Thyroid gland (tissue), 4 donors: ENCODE measurements around the gene TNS4. TPM values are rescaled to one million over a fixed set of nuclear protein-coding genes. Genes with fewer than 3 reads are reported as not detected.

ENCODE experiments used
- DNase-seq, 2 donors: peaks; one replicate each; pipeline ENCODE4 v3.0.0-alpha.2; 2019
- H3K27ac ChIP-seq, 3 donors: fragments of 200-600 bp; sonication (generic); 1 replicate in 2 of 3; 2 replicates in 1 of 3; pipeline ENCODE4 v1.5.1; 2016 to 2019; ENCODE audit warnings: mild to moderate bottlenecking in 1 of 3, moderate library complexity in 1 of 3
- H3K27me3 ChIP-seq: fragments of 200-600 bp; sonication (generic); one replicate; pipeline ENCODE4 v1.5.1; 2019
- H3K36me3 ChIP-seq, 2 donors: fragments of 200-600 bp; sonication (generic); one replicate each; pipeline ENCODE4 v1.5.1; 2016 to 2019
- H3K4me1 ChIP-seq, 2 donors: fragments of 200-600 bp; sonication (generic); one replicate each; pipeline ENCODE4 v1.5.1; 2017 to 2019
- H3K4me3 ChIP-seq, 3 donors: fragments of 200-600 bp; sonication (generic); replicated peaks in 1 of 3; 1 replicate in 2 of 3; 2 replicates in 1 of 3; pipeline ENCODE4 v1.5.1; 2016; ENCODE audit warnings: mild to moderate bottlenecking in 1 of 3
- H3K9me3 ChIP-seq: fragments of 200-600 bp; sonication (generic); one replicate; pipeline ENCODE4 v1.5.1; 2017
- POLR2A ChIP-seq, 2 donors: fragments of 450-650 bp; IDR thresholded peaks; one replicate each; pipeline ENCODE4 v1.6.1; 2017; ENCODE audit warnings: antibody characterized with exemption in 2 of 2, mild to moderate bottlenecking in 2 of 2, moderate library complexity in 1 of 2
- WGBS, 2 donors: methylation state at CpG; one replicate each; pipeline ENCODE4 v1.1.5; 2017; 5-methylcytosine and 5-hydroxymethylcytosine counted together
- intact Hi-C: fragments of 100-400 bp; cut with DNase I; formaldehyde crosslinking; loops from one replicate; pipeline ENCODE4 v1.15.1; 2023
- total RNA-seq, 4 donors: library from RNA; depleted of rRNA; stranded (reverse); fragments of >200 nt; gene quantifications; one replicate each; pipeline ENCODE4 v1.2.3, GENCODE V29; 2016
- TF ChIP-seq, protein P1 (sequence below), 6 experiments: fragments of 200-600 bp in 3 of 6; fragments of 450-650 bp in 3 of 6; sonication (generic) in 3 of 6; IDR thresholded peaks; one replicate each; pipeline ENCODE4 v1.5.1; 2016 to 2019; ENCODE audit warnings: antibody characterized with exemption in 6 of 6, mild to moderate bottlenecking in 2 of 6, inconsistent platforms in 1 of 6, moderate library complexity in 1 of 6

Gene TNS4
- total RNA-seq, 4 donors from 2014 or later: 5.4 to 24.7 (median 16.2) TPM

DNA sequence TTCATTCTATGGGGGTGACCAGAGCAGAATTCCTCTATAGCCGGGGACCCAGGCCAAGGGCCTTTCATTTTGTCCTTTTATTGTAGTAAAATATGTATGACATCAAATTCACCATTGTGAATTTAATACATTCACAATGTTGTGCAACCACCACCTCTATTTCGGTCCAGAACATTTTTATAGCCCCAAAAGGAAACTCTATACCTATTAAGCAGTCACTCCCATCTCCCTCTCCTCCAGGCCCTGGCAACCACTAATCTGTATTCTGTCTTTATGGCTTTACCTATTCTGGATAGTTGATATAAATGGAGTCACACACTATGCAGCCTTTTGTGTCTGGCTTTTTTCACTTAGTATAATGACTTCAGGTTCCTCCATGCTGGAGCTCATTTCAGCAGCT is 9.7 kb upstream of the TNS4 start:
- Histone ChIP-seq H3K27ac (peak overlapping the region; percentile 82 to 97 (median 90)), H3K4me1 (peaks cover 13 to 23% of the 10 kb centered on the region in 2 donors), H3K27me3 (no peaks in the 10 kb centered on the region), H3K36me3 (no peaks in the 10 kb centered on the region), H3K4me3 (no peak overlapping the region), H3K9me3 (no peaks in the 10 kb centered on the region)
- no peak for TF ChIP-seq POLR2A (IDR thresholded peaks at IDR 0.05)
- TF ChIP-seq, protein P1, sequence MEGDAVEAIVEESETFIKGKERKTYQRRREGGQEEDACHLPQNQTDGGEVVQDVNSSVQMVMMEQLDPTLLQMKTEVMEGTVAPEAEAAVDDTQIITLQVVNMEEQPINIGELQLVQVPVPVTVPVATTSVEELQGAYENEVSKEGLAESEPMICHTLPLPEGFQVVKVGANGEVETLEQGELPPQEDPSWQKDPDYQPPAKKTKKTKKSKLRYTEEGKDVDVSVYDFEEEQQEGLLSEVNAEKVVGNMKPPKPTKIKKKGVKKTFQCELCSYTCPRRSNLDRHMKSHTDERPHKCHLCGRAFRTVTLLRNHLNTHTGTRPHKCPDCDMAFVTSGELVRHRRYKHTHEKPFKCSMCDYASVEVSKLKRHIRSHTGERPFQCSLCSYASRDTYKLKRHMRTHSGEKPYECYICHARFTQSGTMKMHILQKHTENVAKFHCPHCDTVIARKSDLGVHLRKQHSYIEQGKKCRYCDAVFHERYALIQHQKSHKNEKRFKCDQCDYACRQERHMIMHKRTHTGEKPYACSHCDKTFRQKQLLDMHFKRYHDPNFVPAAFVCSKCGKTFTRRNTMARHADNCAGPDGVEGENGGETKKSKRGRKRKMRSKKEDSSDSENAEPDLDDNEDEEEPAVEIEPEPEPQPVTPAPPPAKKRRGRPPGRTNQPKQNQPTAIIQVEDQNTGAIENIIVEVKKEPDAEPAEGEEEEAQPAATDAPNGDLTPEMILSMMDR (IDR thresholded peaks at IDR 0.05): no peak
- intact Hi-C loops: no loop called here
- WGBS, 2 donors: 92 to 93% methylated on average over 2 of the region's 2 CpGs
- DNase-seq: no peak

DNA sequence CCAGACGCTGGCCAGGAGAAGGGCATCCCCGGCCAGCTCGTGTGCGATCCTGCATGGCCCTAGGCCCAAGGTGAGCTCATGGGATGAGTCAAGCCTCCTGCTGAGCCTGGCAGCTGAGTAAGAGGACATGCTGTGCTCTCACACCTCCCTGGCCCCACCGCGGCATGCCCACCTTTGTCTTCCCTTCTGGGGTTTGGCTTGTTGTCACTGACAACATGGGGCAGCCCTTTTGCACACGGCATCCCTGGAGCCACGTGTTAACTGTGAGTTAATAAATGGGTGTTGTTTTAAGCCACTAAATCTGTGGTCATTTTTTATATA is 8.9 kb upstream of the TNS4 start:
- 66 to 71% methylated on average over 4 of the region's 8 CpGs for WGBS, 2 donors
- DNase-seq: no peak

DNA sequence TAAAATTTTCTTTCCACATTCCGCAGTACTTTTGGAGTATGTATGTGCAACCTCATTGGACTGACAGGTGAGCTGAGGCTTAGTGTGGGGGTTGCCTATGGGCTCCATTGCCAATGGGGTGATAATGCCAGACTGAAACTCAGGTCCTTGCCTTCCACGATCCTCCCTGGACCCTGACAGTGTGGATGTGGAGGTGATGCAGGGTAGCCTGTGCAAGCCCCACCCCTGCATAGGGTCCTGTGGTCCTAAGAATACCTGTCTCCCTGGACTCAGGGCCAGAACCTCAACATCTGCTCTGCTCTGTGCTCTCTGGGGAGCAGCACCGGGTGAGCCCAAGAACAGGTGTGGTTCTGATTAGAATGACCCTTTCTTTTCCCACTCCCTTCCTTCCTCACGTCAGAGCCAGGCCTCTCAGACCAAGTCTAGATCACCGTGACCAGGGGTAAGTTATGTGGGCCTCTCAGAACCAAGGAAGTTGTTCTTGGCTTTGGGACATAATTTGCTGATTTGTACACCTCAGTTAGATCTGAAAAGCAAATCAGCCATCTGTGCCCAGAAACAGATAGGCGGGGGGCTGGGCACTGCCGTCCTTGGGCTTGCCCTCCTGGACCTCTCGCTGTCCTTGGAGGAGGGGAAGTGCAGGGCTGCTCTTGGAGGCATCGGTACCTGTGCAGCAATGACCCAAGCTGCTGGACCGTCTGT is 8.4 kb upstream of the TNS4 start:
- no peaks in the 10 kb centered on the region for H3K27me3 ChIP-seq
- peak; percentile 90 to 94 for DNase-seq
- WGBS, 2 donors: 30 to 59% methylated on average over 5 to 9 of the region's 10 CpGs
- intact Hi-C loops: no loop called here
- H3K4me3 ChIP-seq: no peak overlapping the region
- H3K27ac ChIP-seq: peak overlapping the region; percentile 82 to 97 (median 90)
- H3K9me3 ChIP-seq: no peaks in the 10 kb centered on the region
- TF ChIP-seq, protein P1 (IDR thresholded peaks at IDR 0.05): no peak
- peak in 1 of 2 donors; percentile 58 for TF ChIP-seq POLR2A (IDR thresholded peaks at IDR 0.05)
- peaks cover 13 to 23% of the 10 kb centered on the region in 2 donors for H3K4me1 ChIP-seq
- no peaks in the 10 kb centered on the region for H3K36me3 ChIP-seq

More for the DNA sequence above, 8.9 kb upstream of the TNS4 start:
- no peaks in the 10 kb centered on the region for H3K27me3 ChIP-seq
- no peak overlapping the region for H3K4me3 ChIP-seq
- no peaks in the 10 kb centered on the region for H3K36me3 ChIP-seq
- peaks cover 13 to 23% of the 10 kb centered on the region in 2 donors for H3K4me1 ChIP-seq
- TF ChIP-seq POLR2A (IDR thresholded peaks at IDR 0.05): no peak
- TF ChIP-seq, protein P1 (IDR thresholded peaks at IDR 0.05): no peak
- no peaks in the 10 kb centered on the region for H3K9me3 ChIP-seq
- intact Hi-C loops: no loop called here
- peak overlapping the region; percentile 82 to 97 (median 90) for H3K27ac ChIP-seq

DNA sequence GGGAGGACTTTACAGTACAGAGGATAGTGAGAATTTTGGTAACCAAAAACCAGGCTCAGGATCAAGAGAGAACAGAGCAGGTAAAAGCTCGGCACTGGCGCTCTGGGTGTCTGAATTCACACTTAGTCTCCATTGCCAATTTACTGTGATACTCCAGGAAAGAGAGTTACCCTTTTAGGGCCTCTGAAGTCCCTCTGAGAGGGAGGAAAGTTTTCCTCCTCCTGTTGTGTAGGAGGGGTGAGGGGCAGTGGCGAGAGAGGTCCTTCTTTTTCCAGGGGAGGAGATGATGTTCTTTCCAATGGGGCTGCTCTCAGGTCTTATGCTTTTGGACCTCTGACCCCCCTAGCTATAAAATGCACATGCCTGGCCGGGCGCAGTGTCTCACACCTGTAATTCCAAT is 5.4 kb upstream of the TNS4 start:
- TF ChIP-seq, protein P1 (IDR thresholded peaks at IDR 0.05): no peak
- TF ChIP-seq POLR2A (IDR thresholded peaks at IDR 0.05): no peak
- no peaks in the 10 kb centered on the region for H3K27me3 ChIP-seq
- H3K36me3 ChIP-seq: no peaks in the 10 kb centered on the region
- DNase-seq: no peak
- peaks cover 13 to 21% of the 10 kb centered on the region in 2 donors for H3K4me1 ChIP-seq
- H3K27ac ChIP-seq: no peak overlapping the region
- H3K9me3 ChIP-seq: no peaks in the 10 kb centered on the region
- H3K4me3 ChIP-seq: no peak overlapping the region
- 84 to 87% methylated on average over 5 of the region's 5 CpGs for WGBS, 2 donors
- intact Hi-C loops: no loop called here

DNA sequence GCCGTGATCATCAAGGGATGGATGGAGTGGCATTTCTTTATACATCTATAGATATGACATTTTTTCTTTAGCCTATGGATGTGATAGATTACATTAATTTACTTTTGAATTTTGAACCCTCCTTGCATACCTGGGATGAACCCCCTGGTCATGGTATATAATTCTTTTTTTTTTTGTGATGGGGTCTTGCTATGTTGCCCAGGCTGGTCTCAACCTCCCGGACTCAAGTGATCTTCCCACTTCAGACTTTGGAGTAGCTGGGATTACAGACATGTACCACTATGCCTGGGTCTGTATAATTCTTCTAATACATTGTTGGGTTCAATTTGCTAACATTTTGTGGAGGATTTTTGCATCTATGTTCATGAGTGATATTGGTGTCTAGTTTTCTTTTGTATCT is 1.7 kb upstream of the TNS4 start:
- 98 to 100% methylated on average over 2 of the region's 2 CpGs for WGBS, 2 donors
- no peak for TF ChIP-seq POLR2A (IDR thresholded peaks at IDR 0.05)
- TF ChIP-seq, protein P1 (IDR thresholded peaks at IDR 0.05): no peak
- DNase-seq: no peak
- Histone ChIP-seq H3K9me3 (no peaks in the 10 kb centered on the region), H3K27ac (no peak overlapping the region), H3K4me3 (no peak overlapping the region), H3K36me3 (no peaks in the 10 kb centered on the region), H3K4me1 (peaks cover 17 to 34% of the 10 kb centered on the region in 2 donors), H3K27me3 (no peaks in the 10 kb centered on the region)
- intact Hi-C loops: no loop called here
